ENCODE measurements around the gene MMEL1.

DNA sequence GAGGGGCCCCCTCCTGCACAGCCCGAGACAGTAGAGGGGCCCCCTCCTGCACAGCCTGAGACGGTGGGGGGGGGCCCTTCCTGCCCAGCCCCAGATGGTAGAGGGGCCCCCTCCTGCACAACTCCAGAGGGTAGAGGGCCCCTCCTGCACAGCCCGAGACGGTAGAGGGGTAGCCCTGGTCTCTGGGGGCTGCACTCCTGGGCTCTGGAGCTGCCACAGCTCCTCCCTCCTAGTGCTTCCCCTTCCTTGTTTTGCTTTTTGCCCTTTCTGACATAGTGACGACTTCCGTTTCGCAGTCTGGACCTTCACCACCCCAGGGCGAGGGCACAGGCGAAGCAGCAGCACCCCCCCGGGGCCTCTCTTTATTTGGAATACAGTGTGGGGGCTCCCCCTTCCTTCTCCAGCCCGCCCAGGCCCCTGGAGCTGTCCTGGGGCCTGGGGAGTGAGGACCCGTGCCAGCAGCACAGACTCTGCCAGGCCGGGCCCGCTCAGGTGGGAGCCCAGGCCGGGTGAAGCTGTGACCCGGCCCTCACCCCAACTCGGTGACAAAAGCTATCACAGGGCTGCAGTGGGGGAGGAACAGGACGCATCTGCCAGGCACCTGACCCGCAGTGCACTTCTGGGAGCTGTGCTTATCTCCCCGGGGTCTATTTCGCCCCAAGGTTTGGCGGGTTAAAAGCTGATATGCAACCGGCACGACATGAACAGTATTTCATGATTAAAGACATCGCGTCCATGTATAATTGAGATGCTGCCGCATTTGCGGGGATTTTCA lies 47.3 kb downstream of the MMEL1 start:
- TF ChIP-seq POLR2A (IDR thresholded peaks at IDR 0.05) (peak; percentile 63 to 88 (median 66)), POLR2AphosphoS5 (IDR thresholded peaks at IDR 0.05) (peak; percentile 76 to 89), EP300 (IDR thresholded peaks at IDR 0.05) (peak in 1 of 4 donors; percentile 35)
- TF ChIP-seq, protein P1, sequence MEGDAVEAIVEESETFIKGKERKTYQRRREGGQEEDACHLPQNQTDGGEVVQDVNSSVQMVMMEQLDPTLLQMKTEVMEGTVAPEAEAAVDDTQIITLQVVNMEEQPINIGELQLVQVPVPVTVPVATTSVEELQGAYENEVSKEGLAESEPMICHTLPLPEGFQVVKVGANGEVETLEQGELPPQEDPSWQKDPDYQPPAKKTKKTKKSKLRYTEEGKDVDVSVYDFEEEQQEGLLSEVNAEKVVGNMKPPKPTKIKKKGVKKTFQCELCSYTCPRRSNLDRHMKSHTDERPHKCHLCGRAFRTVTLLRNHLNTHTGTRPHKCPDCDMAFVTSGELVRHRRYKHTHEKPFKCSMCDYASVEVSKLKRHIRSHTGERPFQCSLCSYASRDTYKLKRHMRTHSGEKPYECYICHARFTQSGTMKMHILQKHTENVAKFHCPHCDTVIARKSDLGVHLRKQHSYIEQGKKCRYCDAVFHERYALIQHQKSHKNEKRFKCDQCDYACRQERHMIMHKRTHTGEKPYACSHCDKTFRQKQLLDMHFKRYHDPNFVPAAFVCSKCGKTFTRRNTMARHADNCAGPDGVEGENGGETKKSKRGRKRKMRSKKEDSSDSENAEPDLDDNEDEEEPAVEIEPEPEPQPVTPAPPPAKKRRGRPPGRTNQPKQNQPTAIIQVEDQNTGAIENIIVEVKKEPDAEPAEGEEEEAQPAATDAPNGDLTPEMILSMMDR (IDR thresholded peaks at IDR 0.05): no peak
